BLaER1 treated with 17β-estradiol and CSF1 and Interleukin-3, amounts not matched to agents 10 nM and 100 nM (cell line): ENCODE measurements around the gene ATP4A.
A peak's percentile ranks its signal among the peaks of the same experiment; 100 is the strongest.

Experiments used
- H3K27ac ChIP-seq, 11 experiments: shearing (Covaris generic); formaldehyde crosslinking; 2 replicates each; pipeline ENCODE4 v1.8.1; 2022
- H3K27me3 ChIP-seq, 11 experiments: shearing (Covaris generic); formaldehyde crosslinking; 2 replicates each; pipeline ENCODE4 v1.8.1; 2022
- H3K36me3 ChIP-seq, 11 experiments: shearing (Covaris generic); formaldehyde crosslinking; 2 replicates each; pipeline ENCODE4 v1.8.1; 2022
- H3K4me1 ChIP-seq, 10 experiments: shearing (Covaris generic); formaldehyde crosslinking; 2 replicates each; pipeline ENCODE4 v1.8.1; 2022
- H3K4me2 ChIP-seq, 11 experiments: shearing (Covaris generic); formaldehyde crosslinking; 2 replicates each; pipeline ENCODE4 v1.8.1; 2022
- H3K4me3 ChIP-seq, 10 experiments: shearing (Covaris generic); formaldehyde crosslinking; 2 replicates each; pipeline ENCODE4 v1.8.1; 2022
- H3K9ac ChIP-seq, 11 experiments: shearing (Covaris generic); formaldehyde crosslinking; 2 replicates each; pipeline ENCODE4 v1.8.1; 2022
- H3K9me3 ChIP-seq, 11 experiments: shearing (Covaris generic); formaldehyde crosslinking; replicated peaks in 1 of 11; 2 replicates each; pipeline ENCODE4 v1.8.1; 2022
- H4K20me1 ChIP-seq, 11 experiments: shearing (Covaris generic); formaldehyde crosslinking; 2 replicates each; pipeline ENCODE4 v1.8.1; 2022
- Cebpa-rat ChIP-seq, 11 experiments: shearing (Covaris generic); IDR thresholded peaks; 2 replicates each; pipeline ENCODE4 v1.8.1; 2022

Gene ATP4A

DNA sequence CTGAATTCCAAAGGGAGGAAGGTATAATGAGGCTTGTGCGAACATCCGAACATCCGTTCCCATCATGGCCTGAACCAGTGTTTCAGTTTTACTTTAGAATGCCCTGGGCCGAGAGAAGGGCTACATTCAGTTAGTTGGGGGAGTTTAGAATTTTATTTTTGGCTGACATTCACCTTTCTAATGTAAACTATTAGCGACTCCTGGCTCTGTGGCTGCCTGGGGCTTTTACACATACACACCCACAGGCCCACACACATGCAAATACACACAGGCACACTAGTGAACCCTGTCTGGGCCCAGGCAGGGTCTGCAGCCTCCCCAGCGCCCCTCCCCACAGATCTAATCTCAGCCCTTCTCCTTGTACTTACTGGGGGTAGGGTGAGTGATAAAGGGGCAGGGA lies 24.1 kb downstream of the ATP4A start:
- no peak overlapping the region for H3K27ac ChIP-seq
- H3K9me3 ChIP-seq: no peaks in the 10 kb centered on the region
- peaks cover 0 to 36% (median 16%) of the 10 kb centered on the region in 11 experiments; a peak in 10 of 22 replicates for H3K36me3 ChIP-seq
- TF ChIP-seq Cebpa-rat (IDR thresholded peaks at IDR 0.05): no peak
- peaks cover 0 to 26% (median 0%) of the 10 kb centered on the region in 11 experiments; a peak in 4 of 22 replicates for H4K20me1 ChIP-seq
- H3K4me1 ChIP-seq: peaks cover 2 to 18% (median 5%) of the 10 kb centered on the region in 10 experiments
- peaks cover 0 to 6% (median 3%) of the 10 kb centered on the region in 11 experiments; a peak in 10 of 22 replicates for H3K27me3 ChIP-seq
- H3K4me3 ChIP-seq: no peak overlapping the region
- no peak overlapping the region for H3K9ac ChIP-seq
- no peak overlapping the region for H3K4me2 ChIP-seq

- peaks cover 0 to 23% (median 17%) of the 10 kb centered on the region in 11 experiments; a peak in 14 of 22 replicates for H3K27me3 ChIP-seq
- no peak overlapping the region for H3K4me2 ChIP-seq
- no peaks in the 10 kb centered on the region for H3K9me3 ChIP-seq
- H4K20me1 ChIP-seq: peaks cover 0 to 16% (median 0%) of the 10 kb centered on the region in 11 experiments; a peak in 3 of 22 replicates
- no peak overlapping the region for H3K9ac ChIP-seq
- peaks cover 0 to 7% (median 0%) of the 10 kb centered on the region in 11 experiments; a peak in 1 of 22 replicates for H3K36me3 ChIP-seq
- TF ChIP-seq Cebpa-rat (IDR thresholded peaks at IDR 0.05): no peak
- H3K4me3 ChIP-seq: no peak overlapping the region
- peaks cover 3 to 26% (median 10%) of the 10 kb centered on the region in 10 experiments; a peak in 17 of 20 replicates for H3K4me1 ChIP-seq
- no peak overlapping the region for H3K27ac ChIP-seq
Observed at GRCh38 chr19:35534803-35535480, 28.5 kb downstream of the ATP4A start.

DNA sequence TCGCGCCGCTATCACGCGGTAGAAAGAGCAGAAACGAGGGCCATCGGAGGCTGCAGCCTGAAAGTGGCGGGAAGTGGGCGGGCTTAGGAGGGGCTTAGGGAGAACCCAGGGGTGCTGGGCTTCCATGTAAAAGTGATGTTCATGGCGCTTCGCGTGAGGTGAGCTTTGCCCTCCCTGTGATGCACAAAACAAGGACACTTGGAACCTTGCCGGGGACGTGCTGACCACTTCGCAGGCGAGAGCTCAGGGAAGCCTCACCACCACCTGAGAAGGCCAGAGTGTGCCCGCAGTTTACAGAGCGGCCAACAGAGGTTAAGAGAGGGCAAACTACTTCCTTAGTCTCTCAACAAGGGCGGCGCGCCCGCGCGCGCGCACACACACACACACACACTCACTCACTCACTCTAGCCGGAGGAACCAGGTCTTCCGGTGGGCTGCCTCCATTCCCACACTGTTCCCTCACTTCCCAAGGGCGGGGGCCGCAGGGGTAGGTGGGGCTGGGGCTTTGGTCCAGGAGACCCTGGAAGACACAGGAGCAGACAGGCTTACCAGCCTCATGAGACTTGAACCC lies 29.6 kb downstream of the ATP4A start:
- Histone ChIP-seq H3K4me2 (peak overlapping the region; percentile 2 to 83 (median 37); a peak in 16 of 22 replicates), H3K36me3 (no peaks in the 10 kb centered on the region), H3K9me3 (no peaks in the 10 kb centered on the region), H3K27me3 (peaks cover 0 to 23% (median 17%) of the 10 kb centered on the region in 11 experiments; a peak in 14 of 22 replicates), H4K20me1 (peaks cover 0 to 6% (median 0%) of the 10 kb centered on the region in 11 experiments; a peak in 3 of 22 replicates), H3K4me1 (peaks cover 14 to 28% (median 20%) of the 10 kb centered on the region in 10 experiments), H3K4me3 (no peak overlapping the region), H3K9ac (no peak overlapping the region), H3K27ac (peak overlapping the region in 1 of 11 experiments; percentile 18; a peak in 2 of 22 replicates)
- no peak for TF ChIP-seq Cebpa-rat (IDR thresholded peaks at IDR 0.05)

DNA sequence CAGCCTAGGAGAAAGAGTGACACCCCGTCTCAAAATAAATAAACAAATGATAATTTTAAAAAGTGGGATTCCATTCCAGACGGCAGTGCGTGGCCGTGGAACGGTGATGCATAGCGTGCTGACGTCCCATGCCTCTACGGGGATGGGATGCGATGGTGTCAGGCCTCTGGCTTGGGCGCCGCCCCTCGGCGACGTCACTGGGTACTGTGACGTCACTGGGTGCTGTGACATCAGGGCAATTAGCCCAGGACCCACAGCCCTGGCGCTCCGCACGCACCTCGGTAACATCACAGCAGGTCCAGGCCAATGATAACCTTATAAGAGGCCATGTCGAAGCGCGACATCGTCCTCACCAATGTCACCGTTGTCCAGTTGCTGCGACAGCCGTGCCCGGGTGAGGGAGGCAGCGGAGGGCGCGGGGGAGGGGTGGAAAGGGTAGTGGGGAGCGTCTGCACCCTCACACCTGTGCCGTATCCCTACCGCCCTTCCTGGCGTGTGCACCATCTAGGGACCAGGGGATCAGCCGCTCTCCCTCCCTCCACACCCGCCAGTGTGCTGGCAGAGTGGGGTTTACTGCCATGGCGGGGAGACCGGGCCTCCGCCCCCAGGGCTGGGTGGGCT lies 30.1 kb downstream of the ATP4A start, which contains the start of gene GAPDHS:
GAPDHS (plus strand) TSS at position 256 of the 621 bp plus-strand sequence; CDS start at position 328, 72 bp downstream.
- Histone ChIP-seq H4K20me1 (peaks cover 0 to 4% (median 0%) of the 10 kb centered on the region in 11 experiments; a peak in 2 of 22 replicates), H3K27me3 (peaks cover 0 to 23% (median 17%) of the 10 kb centered on the region in 11 experiments; a peak in 14 of 22 replicates), H3K4me2 (peak within 1 kb of the TSS; percentile 2 to 83 (median 37); a peak in 16 of 22 replicates), H3K36me3 (no peaks in the 10 kb centered on the region), H3K27ac (peak within 1 kb of the TSS in 2 of 11 experiments; percentile 23 to 31; a peak in 2 of 22 replicates), H3K4me1 (peaks cover 19 to 33% (median 24%) of the 10 kb centered on the region in 10 experiments), H3K9ac (no peak within 1 kb of the TSS), H3K9me3 (no peaks in the 10 kb centered on the region), H3K4me3 (no peak within 1 kb of the TSS)
- TF ChIP-seq Cebpa-rat (IDR thresholded peaks at IDR 0.05): no peak

DNA sequence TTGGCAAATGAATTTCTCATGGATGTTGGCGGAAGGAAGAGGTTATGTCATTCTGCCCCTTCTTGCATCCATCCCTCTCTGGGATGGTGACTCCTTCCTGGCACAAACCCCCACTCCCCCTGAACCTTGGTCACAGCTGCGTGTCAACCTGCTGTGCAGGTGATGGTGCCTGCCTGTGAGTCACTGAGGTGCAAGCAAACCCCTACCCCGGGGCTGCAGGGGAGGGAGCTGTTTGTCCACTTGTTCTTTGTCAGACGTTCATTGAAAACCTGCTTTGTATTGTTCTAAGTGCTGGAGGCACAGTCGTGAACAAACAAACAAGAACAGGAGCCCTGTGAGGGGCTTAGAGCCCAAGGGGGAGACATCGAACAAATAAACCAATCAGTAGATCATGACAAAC lies 32.2 kb downstream of the ATP4A start:
- Histone ChIP-seq H3K4me2 (no peak overlapping the region), H3K9me3 (no peaks in the 10 kb centered on the region), H3K36me3 (no peaks in the 10 kb centered on the region), H3K27me3 (peaks cover 0 to 23% (median 17%) of the 10 kb centered on the region in 11 experiments; a peak in 14 of 22 replicates), H3K4me3 (no peak overlapping the region), H3K27ac (no peak overlapping the region), H4K20me1 (peaks cover 0 to 4% (median 0%) of the 10 kb centered on the region in 11 experiments; a peak in 2 of 22 replicates), H3K4me1 (peaks cover 19 to 37% (median 25%) of the 10 kb centered on the region in 10 experiments), H3K9ac (no peak overlapping the region)
- TF ChIP-seq Cebpa-rat (IDR thresholded peaks at IDR 0.05): no peak

GRCh38 chr19:35529241-35530218 lies 33.9 kb downstream of the ATP4A start:
- no peak overlapping the region for H3K4me3 ChIP-seq
- peak overlapping the region in 2 of 11 experiments; percentile 24 to 29; a peak in 2 of 22 replicates for H3K9ac ChIP-seq
- H3K27me3 ChIP-seq: peaks cover 0 to 21% (median 14%) of the 10 kb centered on the region in 11 experiments; a peak in 14 of 22 replicates
- peak overlapping the region in 9 of 11 experiments; percentile 30 to 71 (median 61); a peak in 17 of 22 replicates for H3K4me2 ChIP-seq
- peaks cover 0 to 4% (median 0%) of the 10 kb centered on the region in 11 experiments; a peak in 1 of 22 replicates for H4K20me1 ChIP-seq
- H3K27ac ChIP-seq: no peak overlapping the region
- peaks cover 19 to 37% (median 25%) of the 10 kb centered on the region in 10 experiments for H3K4me1 ChIP-seq
- no peaks in the 10 kb centered on the region for H3K9me3 ChIP-seq
- no peaks in the 10 kb centered on the region for H3K36me3 ChIP-seq
- TF ChIP-seq Cebpa-rat (IDR thresholded peaks at IDR 0.05): no peak

GRCh38 chr19:35528218-35529038 lies 35.0 kb downstream of the ATP4A start, which contains the start of gene SBSN:
TSS of gene SBSN (minus strand) at chr19:35528311. CDS start at chr19:35528281, 30 bp downstream.
- Histone ChIP-seq H3K4me1 (peaks cover 11 to 27% (median 20%) of the 10 kb centered on the region in 10 experiments), H3K36me3 (no peaks in the 10 kb centered on the region), H4K20me1 (no peaks in the 10 kb centered on the region), H3K9me3 (no peaks in the 10 kb centered on the region), H3K4me3 (no peak within 1 kb of the TSS), H3K27me3 (peaks cover 0 to 10% (median 4%) of the 10 kb centered on the region in 11 experiments; a peak in 12 of 22 replicates), H3K27ac (no peak within 1 kb of the TSS), H3K9ac (peak within 1 kb of the TSS in 2 of 11 experiments; percentile 24 to 29; a peak in 2 of 22 replicates), H3K4me2 (peak within 1 kb of the TSS; percentile 24 to 71 (median 58); a peak in 21 of 22 replicates)
- no peak for TF ChIP-seq Cebpa-rat (IDR thresholded peaks at IDR 0.05)
